Gastrocnemius medialis (tissue), 4 donors: ENCODE results near the gene TEX2. TPM values are rescaled to one million over a fixed set of nuclear protein-coding genes. Genes with fewer than 3 reads are reported as not detected.

Experiments
- ATAC-seq, 2 donors: fragments of 150-250 bp; one replicate each; pipeline ENCODE4 v1.9.1; 2016
- DNase-seq, 2 donors: peaks; one replicate each; pipeline ENCODE4 v3.0.0-alpha.2; 2019
- H3K27ac ChIP-seq, 4 donors: fragments of 200-600 bp; sonication (generic); 1 replicate in 1 of 4; 2 replicates in 3 of 4; pipeline ENCODE4 v1.5.1; 2016 to 2018; ENCODE audit warnings: mild to moderate bottlenecking in 2 of 4, moderate library complexity in 1 of 4
- H3K27me3 ChIP-seq, 3 donors: fragments of 200-600 bp; sonication (generic) in 2 of 3; 1 replicate in 1 of 3; 2 replicates in 2 of 3; pipeline versions ENCODE4 v1.5.1 to v1.6.0; 2016 to 2019; ENCODE audit warnings: mild to moderate bottlenecking in 1 of 3, moderate library complexity in 1 of 3
- H3K36me3 ChIP-seq, 2 donors: fragments of 200-600 bp; sonication (generic) in 1 of 2; one replicate each; pipeline ENCODE4 v1.5.1; 2017 to 2018
- H3K4me1 ChIP-seq, 2 donors: fragments of 200-600 bp; sonication (generic) in 1 of 2; one replicate each; pipeline ENCODE4 v1.5.1; 2016 to 2017; ENCODE audit warnings: mild to moderate bottlenecking in 2 of 2
- H3K4me3 ChIP-seq, 4 donors: fragments of 200-600 bp; sonication (generic) in 3 of 4; 1 replicate in 1 of 4; 2 replicates in 3 of 4; pipeline ENCODE4 v1.5.1; 2016 to 2019; ENCODE audit warnings: mild to moderate bottlenecking in 2 of 4
- H3K9me3 ChIP-seq, 3 donors: fragments of 200-600 bp; sonication (generic) in 2 of 3; 1 replicate in 1 of 3; 2 replicates in 2 of 3; pipeline ENCODE4 v1.5.1; 2016 to 2019
- CTCF ChIP-seq, 5 experiments: fragments of 450-650 bp in 3 of 5; fragments of 200-600 bp in 2 of 5; sonication (generic) in 2 of 5; IDR thresholded peaks in 4 of 5; conservative IDR thresholded peaks in 1 of 5; 1 replicate in 4 of 5; 2 replicates in 1 of 5; pipeline ENCODE4 v1.5.1; 2016 to 2019; ENCODE audit warnings: antibody characterized with exemption in 5 of 5, mild to moderate bottlenecking in 3 of 5, moderate library complexity in 3 of 5
- POLR2A ChIP-seq, 2 donors: fragments of 450-650 bp; IDR thresholded peaks; one replicate each; pipeline ENCODE4 v1.6.1; 2017; ENCODE audit warnings: antibody characterized with exemption in 2 of 2, mild to moderate bottlenecking in 2 of 2, moderate library complexity in 2 of 2
- in situ Hi-C, 4 donors: fragments of 200-750 bp; cut with MboI; loops; one replicate each; pipeline versions ENCODE4 v1.15.0 to v1.8.0; 2017; ENCODE audit warnings: low sequenced_read_pairs in 4 of 4
- intact Hi-C: fragments of 100-400 bp; cut with DNase I; formaldehyde crosslinking; loops from one replicate; pipeline ENCODE4 v1.15.1; 2023; ENCODE audit warnings: low total_unique reads
- total RNA-seq, 4 donors: library from RNA; depleted of rRNA; stranded (reverse); fragments of >200 nt; gene quantifications; one replicate each; pipeline versions ENCODE4 v1.1.0 to v1.2.3, GENCODE V29; 2016

The TEX2 gene
- total RNA-seq, 4 donors from 2014 or later, result 39.0 to 91.1 (median 77.4) TPM

GRCh38 chr17:64120159-64120810 is 142.8 kb downstream of the TEX2 start:
- H3K4me1 ChIP-seq, result peaks cover 25 to 28% of the 10 kb centered on the region in 2 donors
- no peak overlapping the region for H3K27ac ChIP-seq
- no peak for TF ChIP-seq CTCF (IDR thresholded peaks at IDR 0.05 in 4 of 5, conservative IDR thresholded peaks at IDR 0.05 in 1 of 5)
- TF ChIP-seq POLR2A (IDR thresholded peaks at IDR 0.05), result no peak
- no peak overlapping the region for H3K4me3 ChIP-seq
- no peaks in the 10 kb centered on the region for H3K9me3 ChIP-seq
- DNase-seq (no peak), ATAC-seq (no peak)
- H3K27me3 ChIP-seq, result no peaks in the 10 kb centered on the region
- in situ Hi-C loops, result loop anchor here in 1 of 4 donors (10.0 kb wide), 1 partner anchor 205 kb away; the partner anchor contains the start of genes CSHL1 and GH1
- intact Hi-C loops, result no loop called here
- H3K36me3 ChIP-seq, result no peaks in the 10 kb centered on the region

GRCh38 chr17:64117981-64118979 is 144.8 kb downstream of the TEX2 start:
- peaks cover 27 to 31% of the 10 kb centered on the region in 2 donors for H3K4me1 ChIP-seq
- peak in 1 of 2 donors; percentile 30 for ATAC-seq
- in situ Hi-C loops (no loop called here), intact Hi-C loops (no loop called here)
- no peaks in the 10 kb centered on the region for H3K27me3 ChIP-seq
- TF ChIP-seq CTCF (IDR thresholded peaks at IDR 0.05 in 4 of 5, conservative IDR thresholded peaks at IDR 0.05 in 1 of 5) (no peak), POLR2A (IDR thresholded peaks at IDR 0.05) (no peak)
- peak in 1 of 2 donors; percentile 33 for DNase-seq
- no peaks in the 10 kb centered on the region for H3K9me3 ChIP-seq
- no peaks in the 10 kb centered on the region for H3K36me3 ChIP-seq
- peak overlapping the region in 3 of 4 donors; percentile 19 to 53 (median 32) for H3K27ac ChIP-seq
- H3K4me3 ChIP-seq, result no peak overlapping the region

GRCh38 chr17:64115822-64116534 is 147.1 kb downstream of the TEX2 start:
- H3K27ac ChIP-seq, result no peak overlapping the region

More at GRCh38 chr17:64115822-64116534, 147.1 kb downstream of the TEX2 start:
- H3K4me3 ChIP-seq, result no peak overlapping the region
- intact Hi-C loops, result no loop called here
- DNase-seq (no peak), ATAC-seq (no peak)
- H3K9me3 ChIP-seq, result no peaks in the 10 kb centered on the region
- TF ChIP-seq POLR2A (IDR thresholded peaks at IDR 0.05) (no peak), CTCF (IDR thresholded peaks at IDR 0.05 in 4 of 5, conservative IDR thresholded peaks at IDR 0.05 in 1 of 5) (no peak)
- H3K4me1 ChIP-seq, result peaks cover 26 to 27% of the 10 kb centered on the region in 2 donors
- H3K27me3 ChIP-seq, result no peaks in the 10 kb centered on the region
- H3K36me3 ChIP-seq, result no peaks in the 10 kb centered on the region
- in situ Hi-C loops, result no loop called here
